CD4-positive, alpha-beta T cell treated with Interleukin-4 for 1 hour (primary cell): ENCODE results near the gene NKX1-2.

Source experiments
- DNase-seq, 2 donors: peaks; one replicate each; pipeline ENCODE4 v3.0.0-alpha.2; 2020 to 2022

The NKX1-2 gene

GRCh38 chr10:124474514-124475070, 24.8 kb upstream of the NKX1-2 start:
- no peak for DNase-seq

- no peak for DNase-seq
Observed at GRCh38 chr10:124473070-124473469, 23.2 kb upstream of the NKX1-2 start.

- no peak for DNase-seq
Observed at GRCh38 chr10:124472071-124472470, 22.2 kb upstream of the NKX1-2 start.

- DNase-seq: no peak
Observed at GRCh38 chr10:124470544-124471434, 21.0 kb upstream of the NKX1-2 start.

GRCh38 chr10:124469956-124470484, 20.2 kb upstream of the NKX1-2 start:
- no peak for DNase-seq

GRCh38 chr10:124468624-124469023, 18.8 kb upstream of the NKX1-2 start:
- DNase-seq: no peak

- DNase-seq: no peak
Observed at GRCh38 chr10:124467165-124467564, 17.3 kb upstream of the NKX1-2 start.

- no peak for DNase-seq
Observed at GRCh38 chr10:124465777-124466488, 16.1 kb upstream of the NKX1-2 start.

GRCh38 chr10:124465003-124465776, 15.4 kb upstream of the NKX1-2 start:
- no peak for DNase-seq

- no peak for DNase-seq
Observed at GRCh38 chr10:124464028-124464965, 14.5 kb upstream of the NKX1-2 start.

GRCh38 chr10:124462348-124462695, 12.5 kb upstream of the NKX1-2 start:
- DNase-seq: no peak

- DNase-seq: peak; percentile 86 to 87
Observed at GRCh38 chr10:124461642-124462347, 12.0 kb upstream of the NKX1-2 start, which contains the start of gene LHPP. Gene LHPP, plus strand, starts transcription at chr10:124461823. Its CDS starts 40 bp downstream, at chr10:124461863.

- DNase-seq: no peak
Observed at GRCh38 chr10:124460144-124460543, 10.3 kb upstream of the NKX1-2 start.

GRCh38 chr10:124459395-124459794, 9.6 kb upstream of the NKX1-2 start:
- DNase-seq: no peak

GRCh38 chr10:124458889-124459288, 9.1 kb upstream of the NKX1-2 start:
- DNase-seq: no peak

GRCh38 chr10:124458473-124458872, 8.6 kb upstream of the NKX1-2 start:
- no peak for DNase-seq

GRCh38 chr10:124455441-124455840, 5.6 kb upstream of the NKX1-2 start:
- DNase-seq: no peak

GRCh38 chr10:124453960-124454610, 4.2 kb upstream of the NKX1-2 start:
- DNase-seq: no peak

GRCh38 chr10:124451276-124451675, 1.4 kb upstream of the NKX1-2 start:
- no peak for DNase-seq

GRCh38 chr10:124450783-124451057, 885 bp upstream of the NKX1-2 start:
- DNase-seq: no peak
